CD4-positive, alpha-beta T cell treated with Interleukin-1 beta for 1 hour (primary cell): ENCODE results near the gene EZH2.

Experiments
- DNase-seq, 2 donors: peaks; one replicate each; pipeline ENCODE4 v3.0.0-alpha.2; 2020 to 2022

EZH2 gene

DNA sequence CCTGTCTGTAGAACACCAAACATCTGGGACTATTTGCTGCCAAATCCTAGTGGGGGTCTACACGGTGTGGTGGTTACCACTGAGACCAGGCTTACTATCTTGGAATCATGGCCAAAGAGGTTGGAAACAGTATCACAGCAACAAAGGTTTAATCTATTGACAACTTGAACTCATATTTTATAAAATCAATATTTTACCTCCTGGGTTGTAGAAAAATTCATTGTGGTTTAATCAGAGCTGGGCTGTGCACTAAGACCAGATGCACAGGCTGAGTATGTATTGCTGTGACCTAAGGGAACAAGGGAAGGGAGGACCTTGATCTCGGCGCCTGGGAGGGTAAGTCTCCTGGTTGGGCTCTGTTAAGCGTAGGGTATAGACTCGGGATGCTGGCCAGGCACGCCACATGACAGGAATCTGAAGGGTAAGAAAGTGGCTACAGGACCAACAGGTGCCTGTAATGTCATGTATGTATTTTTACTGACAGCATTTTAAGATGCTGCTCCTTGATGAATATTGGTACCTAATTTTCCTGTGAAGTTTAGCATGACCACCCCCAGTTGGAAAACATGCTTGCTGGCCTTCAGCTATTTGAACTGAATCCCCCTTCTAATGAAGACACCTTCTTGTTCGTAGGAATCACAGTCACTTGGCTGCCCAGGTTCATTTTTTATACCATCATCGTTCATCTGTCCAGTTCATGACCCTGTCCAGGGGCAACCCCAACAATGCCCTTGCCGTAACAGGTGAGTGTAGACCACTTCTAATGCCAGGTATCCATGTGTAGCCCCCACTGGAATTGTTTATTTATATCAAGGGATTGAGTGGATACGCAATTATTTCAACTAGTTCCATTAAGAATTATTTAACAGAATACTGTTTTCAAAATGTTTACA lies 79.5 kb downstream of the EZH2 start:
- DNase-seq = no peak

DNA sequence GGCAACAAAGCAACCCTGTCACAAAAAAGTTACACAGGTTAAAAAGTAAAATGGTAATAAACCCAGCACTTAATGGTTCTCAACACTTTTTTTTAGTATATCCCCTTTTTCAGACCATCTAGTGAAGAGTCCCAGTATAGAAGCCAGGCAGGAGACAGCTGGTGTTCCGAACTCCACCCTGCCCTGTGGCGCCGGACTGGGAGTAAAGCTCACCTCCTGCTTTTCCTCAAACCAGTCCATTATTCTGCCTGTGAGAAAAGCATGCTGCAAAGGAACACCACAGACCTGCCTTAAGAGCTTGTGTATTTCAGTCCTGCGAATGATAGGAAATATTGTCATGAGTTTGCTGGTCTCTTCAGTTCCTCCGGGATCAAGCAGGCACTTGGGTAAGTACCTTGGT lies 81.0 kb downstream of the EZH2 start:
- no peak for DNase-seq

DNA sequence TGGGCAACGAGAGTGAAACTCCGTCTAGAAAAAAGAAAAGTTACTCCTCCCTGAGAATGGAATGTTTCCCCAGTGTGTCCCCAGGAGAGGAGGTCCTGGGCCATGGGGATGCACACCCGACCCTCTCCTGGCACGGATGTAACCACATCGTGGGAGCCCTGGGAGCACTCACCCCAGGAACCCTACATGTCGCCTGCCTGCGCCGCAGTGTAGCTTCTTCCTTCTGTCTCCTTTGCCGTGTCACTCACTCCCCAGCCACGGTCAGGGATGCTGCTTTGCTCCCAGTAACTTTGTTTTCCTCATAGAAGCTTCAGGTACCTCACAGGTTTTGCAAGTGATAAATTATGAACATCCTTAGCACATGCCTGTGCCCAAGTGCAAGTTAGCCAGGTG lies 82.0 kb downstream of the EZH2 start:
- no peak for DNase-seq

DNA sequence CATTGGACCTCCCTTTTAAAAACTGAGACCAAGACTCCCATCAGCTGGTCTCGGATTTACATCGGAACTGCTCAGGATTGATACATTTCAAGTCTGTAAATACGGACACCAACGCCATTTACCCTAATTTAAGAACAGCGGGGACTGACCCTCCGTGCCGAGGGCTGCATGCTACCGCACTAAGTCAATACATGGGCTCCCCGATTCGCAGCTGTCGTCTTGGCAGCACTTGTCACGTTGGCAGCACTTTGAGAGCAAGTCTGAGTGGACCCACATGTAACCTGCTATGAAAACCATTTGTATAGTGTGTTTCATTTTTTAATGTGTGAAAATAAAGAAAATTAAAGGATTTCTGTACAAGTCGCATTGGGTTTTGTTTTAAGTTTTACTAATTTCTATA lies 83.4 kb downstream of the EZH2 start:
- DNase-seq = no peak

DNA sequence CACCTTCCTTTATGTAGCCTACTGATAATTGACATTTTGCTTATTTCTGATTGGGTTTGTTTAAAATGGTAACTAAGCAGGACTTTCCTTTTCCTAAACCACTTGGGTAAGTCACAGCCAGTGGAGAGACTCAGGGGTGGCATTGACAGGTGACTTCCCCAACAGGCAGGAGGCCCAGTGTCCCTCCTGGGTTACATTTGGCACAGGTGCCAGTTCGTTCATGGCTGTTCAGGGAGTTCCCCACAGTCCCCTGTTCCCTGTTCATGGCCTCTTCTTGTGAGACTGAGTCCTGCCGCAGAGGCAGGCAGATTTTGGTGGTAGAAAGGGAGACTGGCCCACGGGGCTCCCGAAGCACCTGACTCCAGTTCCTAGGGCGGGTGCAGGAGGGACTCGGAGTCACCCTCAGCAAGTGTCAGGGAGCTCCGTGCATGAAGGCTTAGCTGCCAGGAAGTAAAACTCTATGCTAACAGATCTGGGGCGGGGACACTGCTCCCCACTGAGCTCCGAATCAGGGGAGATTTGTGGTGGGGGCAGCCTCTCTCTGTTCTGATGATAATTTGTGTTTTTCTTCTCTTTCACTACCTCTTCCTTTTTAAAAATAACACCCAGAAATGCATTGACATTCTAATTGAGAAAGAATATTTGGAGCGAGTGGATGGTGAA lies 84.1 kb downstream of the EZH2 start:
- no peak for DNase-seq

DNA sequence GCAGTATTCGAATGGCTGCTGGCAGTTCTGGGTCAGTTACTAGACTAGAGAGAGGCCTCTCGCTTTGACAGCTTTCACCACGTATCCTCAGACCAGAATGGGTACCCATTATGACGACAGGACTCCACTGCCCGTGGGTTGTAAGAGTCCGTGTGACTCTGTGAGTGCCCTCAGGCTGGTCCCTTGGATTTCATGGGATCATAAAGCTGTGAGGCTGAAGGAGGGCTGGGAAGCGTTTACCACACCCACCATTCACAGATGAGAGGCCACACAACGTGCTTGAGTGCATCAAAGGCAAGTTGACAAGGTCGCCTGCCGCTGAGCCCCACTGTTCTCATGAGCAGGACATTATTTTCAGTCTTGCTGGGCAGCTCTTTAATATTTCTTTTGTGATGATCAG lies 87.2 kb downstream of the EZH2 start:
- no peak for DNase-seq

DNA sequence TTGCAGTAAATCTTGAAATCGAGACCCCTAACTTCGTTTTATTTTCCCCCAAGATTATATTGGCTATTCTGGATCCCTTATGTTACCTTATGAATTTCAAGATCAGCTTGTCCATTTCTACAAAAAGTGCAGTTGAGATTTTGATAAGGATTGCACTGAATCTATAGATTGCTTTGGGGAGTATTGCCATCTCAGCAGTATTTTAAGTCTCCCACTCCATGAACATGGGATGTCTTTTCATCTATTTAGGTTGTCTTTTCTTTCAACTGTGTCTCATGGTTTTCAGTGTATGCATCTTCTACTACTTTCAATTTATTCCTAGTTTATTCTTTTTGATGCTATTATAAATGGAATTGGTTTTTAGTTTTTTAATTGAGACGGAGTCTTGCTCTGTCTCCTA lies 89.6 kb downstream of the EZH2 start:
- DNase-seq = no peak

DNA sequence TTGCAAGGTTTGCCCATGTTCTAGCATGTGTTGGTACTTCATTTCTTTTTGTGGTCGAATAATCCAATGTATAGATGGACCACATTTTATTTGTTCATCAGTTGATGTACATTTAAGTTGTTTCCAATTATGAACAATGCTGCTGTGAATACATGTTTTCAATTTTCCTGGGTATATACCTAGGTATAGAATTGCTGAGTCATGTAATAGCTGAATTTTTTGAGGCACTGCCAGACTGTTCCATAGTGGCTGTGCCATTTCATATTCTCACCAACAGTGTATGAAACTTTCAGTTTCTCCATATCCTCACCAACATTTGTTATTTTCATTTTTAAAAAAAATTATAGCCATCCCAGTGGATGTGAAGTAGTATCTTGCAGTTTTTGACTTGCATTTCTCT lies 90.5 kb downstream of the EZH2 start:
- no peak for DNase-seq

DNA sequence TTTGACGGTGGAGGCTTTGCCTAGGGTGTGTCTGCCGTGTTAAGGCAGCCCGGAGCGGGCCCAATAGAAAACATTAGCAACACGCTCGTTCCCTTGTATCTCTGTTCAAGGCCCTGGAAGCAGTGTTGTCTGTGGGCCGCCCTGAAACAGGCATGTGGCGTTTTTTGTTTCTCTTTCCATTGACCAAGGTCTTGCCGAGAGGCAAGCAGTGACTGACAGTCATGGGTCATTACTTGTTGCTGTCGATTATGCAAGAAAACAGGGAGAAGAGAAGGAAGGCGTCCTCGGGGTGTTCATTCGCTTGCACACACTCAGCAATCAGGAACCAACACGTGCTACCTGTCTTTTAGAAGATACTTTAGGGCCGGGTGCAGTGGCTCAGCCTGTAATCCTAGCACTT lies 92.5 kb downstream of the EZH2 start:
- no peak for DNase-seq

DNA sequence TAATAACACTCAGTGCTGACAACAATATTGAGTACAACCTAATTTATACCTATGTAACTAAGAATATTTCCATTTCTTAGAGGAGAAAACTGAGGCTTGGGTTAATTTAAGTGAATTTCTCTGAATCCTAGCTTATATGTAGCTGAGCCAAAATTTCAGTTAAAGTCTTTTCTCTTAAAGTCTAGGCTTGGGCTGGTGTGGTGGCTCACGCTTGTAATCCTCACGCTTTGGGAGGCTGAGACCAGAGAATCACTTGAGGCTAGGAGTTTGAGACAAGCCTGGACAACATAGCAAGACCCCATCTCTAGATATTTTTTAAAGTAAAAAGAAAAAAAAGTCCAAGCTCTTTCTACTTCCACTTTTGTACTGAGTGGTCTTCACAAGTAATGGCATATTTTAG lies 93.2 kb downstream of the EZH2 start:
- DNase-seq = no peak

DNA sequence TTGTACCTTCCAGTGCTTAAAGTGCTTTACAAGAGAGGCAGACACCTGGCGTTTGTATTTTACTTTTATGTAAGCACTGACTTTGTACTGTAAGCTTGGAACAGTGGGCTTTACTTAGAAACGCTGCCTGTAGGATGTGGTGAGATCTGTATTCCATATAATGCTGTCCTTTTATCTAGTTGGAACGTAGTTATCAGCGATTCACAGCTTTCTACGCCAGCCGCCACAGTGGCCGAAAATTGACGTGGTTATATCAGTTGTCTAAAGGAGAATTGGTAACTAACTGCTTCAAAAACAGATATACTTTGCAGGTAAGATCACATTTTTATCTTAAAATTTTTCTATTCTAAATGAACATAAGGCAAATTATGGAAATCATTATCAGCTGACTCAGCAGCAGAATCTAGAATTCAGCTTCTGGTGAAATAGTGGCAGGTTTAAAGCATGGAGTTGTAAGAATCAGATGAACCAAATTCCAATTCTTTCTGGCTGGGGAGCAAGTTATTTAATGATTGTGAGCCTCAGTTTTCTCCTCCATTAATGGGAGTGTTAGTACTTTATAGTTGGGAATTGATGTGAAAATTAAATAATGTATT lies 93.9 kb downstream of the EZH2 start:
- DNase-seq = no peak

DNA sequence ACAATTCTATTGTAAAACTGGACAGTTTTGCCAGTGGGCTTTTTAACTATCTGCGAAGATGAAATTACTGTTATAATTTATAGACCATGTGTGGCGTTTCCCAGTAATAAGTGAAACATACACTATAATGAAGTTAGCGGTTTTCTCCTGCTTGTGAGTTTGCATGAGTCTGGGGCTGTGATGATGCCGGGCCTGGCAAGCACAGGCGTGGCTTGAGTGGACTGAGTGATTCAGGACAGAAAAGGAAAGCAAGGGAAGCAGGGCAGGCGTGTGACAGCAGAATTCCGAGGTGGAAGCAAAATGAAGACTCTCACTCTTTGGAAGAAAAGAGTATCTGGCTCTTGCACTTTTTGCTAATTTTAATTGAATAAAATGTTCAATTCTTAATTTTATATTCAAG lies 94.9 kb downstream of the EZH2 start:
- DNase-seq = no peak

DNA sequence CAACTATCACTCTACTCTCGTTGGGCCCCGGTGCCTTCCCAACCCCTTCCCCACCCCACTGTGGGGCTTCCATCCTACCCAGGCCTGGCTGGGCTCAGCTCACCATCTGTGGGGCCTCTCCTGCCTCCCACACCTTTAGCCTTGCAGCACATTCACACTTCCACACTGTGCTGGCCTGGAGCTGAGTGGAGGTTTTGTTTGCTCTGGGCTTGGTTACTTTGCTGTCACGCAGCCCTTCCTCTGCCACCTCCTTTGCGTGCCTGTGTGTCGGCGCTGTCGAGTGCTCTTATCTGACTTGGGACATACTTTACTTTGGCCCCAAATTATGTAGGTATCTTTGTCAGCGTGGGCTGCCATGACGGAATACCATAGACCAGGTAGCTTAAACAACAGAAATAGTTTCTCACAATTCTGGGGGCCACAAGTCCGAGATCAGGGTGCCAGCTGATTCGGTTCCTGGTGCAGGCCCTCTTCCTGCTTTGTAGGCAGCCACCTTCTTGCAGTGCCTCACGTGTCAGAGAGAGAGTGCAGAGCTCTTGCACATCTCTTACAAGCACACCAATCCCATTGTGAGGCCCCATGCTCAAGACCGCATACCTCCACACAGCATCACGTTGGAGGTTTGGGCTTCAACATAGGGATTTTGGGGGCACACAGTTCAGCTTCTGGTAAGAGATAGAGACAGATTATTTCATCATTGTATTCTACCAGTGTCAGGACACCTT lies 96.4 kb downstream of the EZH2 start:
- DNase-seq = no peak

DNA sequence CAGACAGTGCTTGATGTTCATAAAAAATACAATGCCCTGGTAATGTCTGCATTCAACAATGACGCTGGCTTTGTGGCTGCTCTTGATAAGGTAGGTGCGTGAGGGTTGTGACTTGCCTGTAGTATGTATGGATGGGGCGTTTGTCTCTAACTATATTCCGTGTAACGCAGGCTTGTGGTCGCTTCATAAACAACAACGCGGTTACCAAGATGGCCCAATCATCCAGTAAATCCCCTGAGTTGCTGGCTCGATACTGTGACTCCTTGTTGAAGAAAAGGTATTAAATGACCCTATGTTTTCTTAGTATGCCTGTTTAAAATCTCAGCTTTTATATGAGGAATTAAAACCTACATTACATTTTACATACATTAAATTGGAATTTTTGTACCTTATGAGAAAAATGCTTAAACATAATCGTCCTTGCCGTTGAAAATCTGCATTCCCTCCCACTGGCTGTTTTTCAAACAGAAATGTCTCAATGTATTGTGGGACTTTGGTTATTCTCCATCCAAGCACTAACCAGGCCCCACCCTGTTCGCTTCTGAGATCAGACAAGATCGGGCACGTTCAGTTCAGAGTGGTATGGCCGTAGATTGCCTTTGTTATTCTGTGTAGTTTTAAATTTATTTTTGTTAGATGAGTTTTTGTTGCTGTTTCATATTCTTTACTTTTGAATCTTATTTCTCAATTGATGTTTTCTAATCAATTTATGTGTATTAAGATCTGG lies 100.1 kb downstream of the EZH2 start:
- no peak for DNase-seq

DNA sequence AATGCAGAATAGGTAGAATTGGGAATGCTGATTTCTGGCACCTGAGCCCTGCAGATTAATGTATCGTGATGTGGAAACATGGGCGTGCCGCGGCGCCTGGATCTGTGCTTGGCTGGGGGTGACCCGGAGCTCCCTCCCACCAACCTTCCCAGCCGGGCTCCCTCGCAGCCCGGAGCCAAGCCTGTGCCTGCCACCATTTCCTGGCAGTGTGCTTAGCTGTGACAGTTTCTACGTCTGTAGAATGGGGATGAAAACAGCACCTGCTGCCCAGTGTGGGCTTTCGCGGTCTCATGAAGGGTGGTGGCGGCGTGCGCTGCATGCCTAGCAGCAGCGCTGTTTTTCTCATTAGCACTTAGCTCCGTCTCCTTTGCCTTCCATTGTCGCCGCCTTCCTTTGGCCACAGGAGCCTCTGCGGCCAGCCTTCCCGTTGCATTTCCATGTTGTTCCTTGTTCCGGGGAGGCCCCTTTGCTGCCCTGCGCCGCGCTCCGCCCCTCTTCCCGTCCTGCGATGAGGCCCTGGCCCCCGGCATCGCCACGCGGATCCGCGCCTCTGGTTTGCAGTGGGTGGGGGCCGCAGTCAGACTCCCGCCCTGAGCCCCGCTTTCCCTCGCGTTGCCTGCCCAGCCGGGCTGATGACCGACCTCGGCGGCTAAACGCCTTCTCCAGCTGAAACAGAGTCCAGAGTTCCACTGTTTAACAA lies 101.2 kb downstream of the EZH2 start:
- no peak for DNase-seq

DNA sequence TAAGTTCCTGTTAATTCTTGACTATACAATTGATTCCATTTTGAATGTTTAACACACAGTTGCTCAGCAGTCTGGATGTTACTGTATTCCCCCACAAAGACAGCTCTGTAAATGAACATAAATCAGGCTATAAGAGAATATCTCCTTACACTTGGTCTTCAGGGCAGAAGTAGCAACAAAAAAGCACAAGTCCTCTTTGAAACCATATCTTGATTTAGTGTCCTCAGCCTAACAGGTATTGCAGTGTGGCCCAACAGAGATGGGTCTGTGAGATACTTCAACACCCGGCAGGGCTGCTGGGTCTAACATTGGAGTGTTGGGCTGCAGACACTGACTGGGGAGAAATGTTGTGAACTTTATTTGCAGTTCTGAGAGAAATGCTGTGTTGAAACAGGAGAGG lies 109.6 kb downstream of the EZH2 start:
- DNase-seq = no peak

DNA sequence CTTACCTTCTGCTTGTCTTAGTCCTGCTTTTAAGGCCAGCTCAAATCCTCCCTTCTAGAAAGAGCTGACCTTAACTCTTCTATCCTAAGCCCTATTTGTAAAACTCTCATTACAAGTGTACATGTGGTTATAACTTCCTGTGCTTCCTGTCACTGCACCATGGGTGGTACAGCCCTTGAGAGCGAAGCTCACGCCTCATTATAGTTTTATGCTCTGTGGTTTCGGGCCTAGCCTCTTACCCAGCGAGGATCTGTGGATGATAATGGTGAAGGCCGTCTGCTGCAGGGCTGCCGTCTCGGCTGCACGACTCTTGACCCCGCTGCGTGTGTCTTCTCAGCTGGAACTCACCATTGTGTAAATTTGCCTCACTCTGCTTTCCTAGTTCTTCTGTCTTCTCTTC lies 110.8 kb downstream of the EZH2 start:
- peak; percentile 36 to 55 for DNase-seq

DNA sequence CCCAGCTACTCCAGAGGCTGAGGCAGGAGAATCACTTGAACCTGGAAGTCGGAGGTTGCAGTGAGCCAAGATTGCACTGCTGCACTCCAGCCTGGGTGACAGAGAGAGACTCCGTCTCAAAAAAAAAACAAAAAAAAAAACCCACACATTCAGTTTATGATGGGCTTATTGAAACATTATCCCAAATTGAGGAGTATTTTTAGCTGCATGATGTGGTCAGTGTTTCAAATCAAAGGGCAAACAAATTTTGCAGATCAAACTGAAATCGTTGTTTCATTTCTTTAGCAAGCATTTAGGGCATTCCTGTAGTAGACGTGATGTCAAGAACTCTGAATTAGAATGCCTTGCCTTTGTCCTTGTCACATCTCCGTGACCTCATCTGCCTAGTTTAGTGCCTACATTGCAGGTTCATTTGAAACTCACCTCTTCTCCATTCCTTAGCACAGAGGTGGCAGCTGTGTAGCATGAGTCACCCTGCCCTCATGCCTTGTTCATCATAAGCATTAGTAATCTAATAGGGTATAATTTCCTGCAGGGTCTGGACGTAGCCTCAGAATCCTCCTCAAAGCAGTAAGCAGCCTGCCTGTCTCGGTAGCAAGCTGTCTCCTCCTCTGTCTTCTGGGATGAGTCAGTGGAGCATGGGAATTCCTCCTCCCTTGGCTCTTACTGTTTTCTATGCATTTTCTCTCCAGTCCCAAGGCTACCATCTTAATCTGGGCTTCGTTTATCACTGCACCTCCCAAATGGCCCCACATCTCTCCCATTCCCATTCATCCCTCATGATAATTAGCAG lies 111.6 kb downstream of the EZH2 start:
- no peak for DNase-seq

DNA sequence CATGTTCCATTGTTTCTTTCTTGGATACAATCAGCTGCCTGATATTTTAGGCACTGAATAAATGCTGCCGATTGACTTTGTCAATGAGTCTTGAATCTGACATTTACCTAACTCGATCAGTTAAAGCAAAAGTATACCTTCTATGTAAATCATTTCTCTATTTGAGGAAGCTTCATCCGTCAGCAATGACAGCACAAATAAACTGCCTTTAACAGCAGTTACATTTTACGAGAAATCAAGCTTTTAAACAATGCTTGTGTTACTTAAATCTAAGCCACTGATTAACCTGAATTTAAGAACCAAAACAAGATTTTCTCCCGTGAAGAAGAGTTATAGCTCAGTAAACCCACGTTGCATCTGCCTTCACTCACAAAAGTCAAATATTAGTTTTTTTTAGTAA lies 114.1 kb downstream of the EZH2 start:
- DNase-seq = no peak

DNA sequence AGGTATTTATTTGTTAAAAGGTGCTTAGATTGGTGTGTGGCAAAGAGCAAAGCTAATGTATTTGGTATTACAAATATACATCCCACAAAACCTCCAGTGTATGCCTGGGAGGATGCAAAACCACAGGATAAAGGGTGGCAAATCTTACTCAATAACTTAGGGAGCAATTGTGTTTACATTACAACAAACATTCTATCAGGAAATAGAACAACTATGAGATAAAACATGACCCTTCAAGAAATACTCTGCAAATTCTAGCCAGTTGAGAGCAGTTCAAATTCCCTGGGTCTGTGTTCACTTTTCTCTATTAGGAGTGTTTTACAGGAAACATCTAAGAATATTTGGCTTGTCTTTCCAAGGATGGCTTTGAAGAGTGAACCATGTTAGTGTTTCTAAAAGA lies 120.5 kb downstream of the EZH2 start:
- no peak for DNase-seq
